Frontal cortex (tissue), 4 donors: Measurements from ENCODE around the gene SLAIN1. TPM values are rescaled to one million over a fixed set of nuclear protein-coding genes. Genes with fewer than 3 reads are reported as not detected.
"Not testable (repeated sequence)": the region's sequence is repeated elsewhere in the genome, so short reads cannot be mapped to it uniquely, and the experiment has no call there.

Experiments used
- DNase-seq, 2 donors: peaks; one replicate each; pipeline ENCODE4 v3.0.0; 2012; ENCODE audit warnings: low spot score in 2 of 2
- FAIRE-seq: peaks from 2 replicates; lab custom pipeline; 2012; peaks lifted over from hg19 to GRCh38; lab: Jason Lieb, UNC
- total RNA-seq: library from RNA; depleted of rRNA; stranded (reverse); fragments of >200 nt; gene quantifications from one replicate; pipeline ENCODE4 v1.2.3, GENCODE V29; 2014
- donor health status: control.
- donor health status: control.
- donor health status: control.

SLAIN1 gene
- 506 TPM for total RNA-seq

DNA sequence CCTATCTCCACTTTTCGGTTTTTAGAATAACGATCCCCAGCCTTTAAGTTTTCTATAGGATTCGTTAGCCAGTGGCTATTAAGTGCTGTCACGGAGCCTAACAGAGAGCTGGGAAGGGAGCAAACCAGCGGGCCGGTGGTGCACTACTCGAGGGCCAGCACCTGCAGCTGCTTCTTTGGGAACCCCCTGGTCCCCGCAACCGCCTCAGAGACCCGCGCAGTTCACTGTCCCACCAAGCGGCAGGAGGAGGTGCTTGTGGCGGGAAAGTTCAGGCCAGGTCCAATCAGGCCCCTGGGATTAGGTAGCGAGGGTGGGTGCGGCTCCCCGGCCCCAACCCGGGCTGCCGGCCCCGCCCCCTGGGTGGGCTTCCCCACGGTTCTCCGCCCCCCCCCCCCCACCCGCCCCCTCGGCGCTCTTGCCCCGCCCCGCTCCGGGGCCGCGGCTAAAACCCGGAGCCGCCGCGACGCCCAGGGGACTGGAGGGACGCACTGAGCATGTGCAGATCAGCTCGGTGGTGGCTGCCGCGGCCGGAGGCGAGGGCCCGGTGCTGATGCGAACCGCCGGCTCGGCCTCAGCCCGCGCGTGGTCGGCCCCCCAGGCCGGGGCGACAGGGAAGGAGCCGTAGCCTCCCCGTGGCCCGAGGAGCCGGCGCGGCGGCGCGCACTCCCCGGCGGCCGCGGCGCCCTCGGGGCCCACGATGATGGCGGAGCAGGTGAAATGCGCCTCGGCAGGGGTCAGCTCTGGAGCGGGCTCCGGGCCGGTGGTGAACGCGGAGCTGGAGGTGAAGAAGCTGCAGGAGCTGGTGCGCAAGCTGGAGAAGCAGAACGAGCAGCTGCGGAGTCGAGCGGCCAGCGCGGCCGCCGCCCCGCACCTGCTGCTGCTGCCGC is at the start of gene SLAIN1:
SLAIN1 (plus strand) TSS at position 471 of the 887 bp plus-strand sequence; CDS start at position 698, 227 bp downstream.
- no peak for FAIRE-seq

DNA sequence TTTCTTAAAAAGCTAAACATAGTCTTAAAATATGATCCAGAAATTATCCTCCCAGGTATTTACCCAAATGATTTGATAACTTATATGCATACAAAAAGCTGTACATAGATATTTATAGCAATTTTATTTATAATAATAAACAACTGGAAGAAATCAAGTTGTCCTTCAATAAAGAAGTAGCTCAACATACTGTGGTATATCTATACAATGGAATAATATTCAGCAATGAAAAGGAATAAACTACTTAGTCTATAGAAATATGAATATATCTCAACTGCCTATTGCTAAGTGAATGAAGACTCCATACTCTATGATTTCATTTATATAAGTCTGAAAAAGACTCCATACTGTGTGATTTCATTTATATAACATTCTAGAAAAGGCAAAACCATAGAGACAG is 47.1 kb upstream of the SLAIN1 start:
- DNase-seq (no peak), FAIRE-seq (no peak)

More for the DNA sequence above, at the start of gene SLAIN1:
- DNase-seq, result peak; percentile 94 to 96

DNA sequence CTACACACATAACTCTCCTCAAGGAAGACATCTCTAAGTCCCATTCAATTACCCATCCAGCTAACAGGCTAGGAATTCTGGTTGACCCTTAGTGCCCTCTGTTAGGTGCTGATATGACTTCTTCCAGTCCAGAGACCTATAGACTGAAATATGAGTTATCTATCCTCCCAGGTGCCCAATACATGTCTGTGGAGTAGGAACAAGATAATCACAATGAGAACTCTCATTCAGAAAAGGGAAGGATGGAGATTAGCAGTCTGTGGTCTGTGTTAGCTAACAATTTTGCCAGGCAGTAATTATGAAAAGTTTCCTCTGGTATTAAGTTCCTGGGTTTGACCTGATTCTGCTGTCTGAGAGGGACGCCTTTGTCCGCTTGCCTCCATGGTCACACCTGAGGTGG is 44.2 kb upstream of the SLAIN1 start:
- no peak for FAIRE-seq
- no peak for DNase-seq

DNA sequence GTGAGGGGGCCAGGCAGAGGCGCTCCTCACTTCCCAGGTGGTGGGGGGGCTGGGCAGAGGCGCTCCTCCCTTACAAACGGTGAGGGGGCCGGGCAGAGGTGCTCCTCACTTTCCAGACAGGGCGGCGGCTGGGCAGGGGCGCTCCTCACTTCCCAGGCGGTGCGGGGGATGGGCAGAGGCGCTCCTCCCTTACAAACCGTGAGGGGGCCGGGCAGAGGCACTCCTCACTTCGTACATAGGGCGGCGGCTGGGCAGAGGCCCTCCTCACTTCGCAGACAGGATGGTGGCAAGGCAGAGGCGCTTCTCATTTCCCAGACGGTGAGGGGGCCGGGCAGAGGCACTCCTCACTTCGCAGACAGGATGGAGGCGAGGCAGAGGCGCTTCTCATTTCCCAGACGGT is 37.5 kb upstream of the SLAIN1 start:
- DNase-seq, FAIRE-seq: not testable (repeated sequence)

DNA sequence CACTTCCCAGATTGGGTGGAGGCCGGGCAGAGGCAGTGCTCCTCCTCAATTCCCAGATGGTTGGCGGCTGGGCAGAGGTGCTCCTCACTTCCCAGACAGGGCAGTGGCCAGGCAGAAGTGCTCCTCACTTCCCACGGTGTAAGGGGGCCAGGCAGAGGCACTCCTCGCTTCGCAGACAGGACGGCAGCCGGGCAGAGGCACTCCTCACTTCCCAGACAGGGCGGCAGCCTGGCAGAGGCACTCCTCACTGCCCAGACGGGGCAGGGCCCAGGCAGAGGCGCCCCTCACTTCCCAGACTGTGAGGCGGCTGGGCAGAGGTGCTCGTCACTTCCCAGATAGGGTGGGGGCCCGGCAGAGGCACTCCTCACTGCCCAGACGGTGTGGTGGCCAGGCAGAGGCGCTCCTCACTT is 36.6 kb upstream of the SLAIN1 start:
- no peak for FAIRE-seq

DNA sequence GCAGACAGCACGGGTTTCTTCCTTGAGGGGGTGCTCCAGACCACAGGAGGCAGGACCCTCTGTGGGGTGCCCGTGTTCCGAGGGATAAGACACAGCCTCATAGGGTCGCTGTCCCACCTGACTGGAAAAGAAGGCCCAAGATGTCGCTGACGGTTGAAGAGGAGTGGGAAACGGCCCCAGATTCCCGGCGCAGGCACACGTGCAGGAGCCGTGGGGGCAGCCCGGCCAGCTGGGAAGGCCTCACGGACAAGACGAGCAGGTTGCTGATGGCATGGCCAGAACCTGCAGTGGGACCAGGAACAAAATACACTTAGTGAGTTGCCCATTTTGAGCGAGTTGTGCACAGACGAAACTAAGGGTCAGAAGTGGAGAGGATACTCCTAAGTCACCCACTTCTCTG is 35.2 kb upstream of the SLAIN1 start:
- not testable (repeated sequence) for FAIRE-seq, DNase-seq

More for the DNA sequence above, 36.6 kb upstream of the SLAIN1 start:
- no peak for DNase-seq

DNA sequence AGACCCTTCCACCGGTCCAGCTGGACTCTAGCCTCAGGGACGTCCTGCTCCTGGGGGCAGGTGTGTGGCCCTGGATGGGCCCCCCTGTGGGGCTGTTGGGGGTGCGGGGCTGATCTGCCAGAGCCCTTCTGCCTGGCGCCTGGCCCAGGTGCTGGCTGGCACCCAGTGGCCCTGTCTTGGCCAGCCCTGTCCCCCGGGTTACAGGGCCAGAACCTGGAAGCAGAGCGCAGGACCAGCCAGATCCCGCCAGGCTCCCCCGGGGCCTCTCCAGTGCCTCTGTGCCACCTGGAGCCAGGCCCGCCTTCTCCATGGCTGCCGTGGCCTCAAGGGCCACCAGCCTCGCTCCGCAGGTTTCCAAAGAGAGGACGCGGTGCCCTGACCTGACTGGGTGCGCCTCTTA is 34.7 kb upstream of the SLAIN1 start:
- DNase-seq, FAIRE-seq: not testable (repeated sequence)

DNA sequence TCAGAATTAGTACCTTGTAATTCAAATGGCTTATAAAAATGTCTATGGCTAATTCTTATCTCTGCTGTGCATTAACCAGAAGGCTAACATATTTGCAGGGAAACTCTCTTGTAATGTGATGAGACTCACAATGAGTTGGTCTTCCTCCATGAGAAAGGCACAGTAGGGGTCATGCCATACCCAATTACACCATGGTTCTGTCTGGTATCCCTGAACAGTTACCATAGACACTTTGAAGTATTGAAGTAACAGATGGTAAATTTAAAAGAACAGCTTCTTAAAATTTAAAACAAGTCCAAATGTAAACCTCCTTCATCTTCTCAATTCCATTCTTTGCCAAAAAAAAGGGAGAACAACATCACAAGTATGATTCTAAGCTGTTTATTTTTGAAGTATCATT is 22.6 kb upstream of the SLAIN1 start:
- DNase-seq, result no peak
- no peak for FAIRE-seq

GRCh38 chr13:77678691-77679235 is 18.7 kb upstream of the SLAIN1 start:
- DNase-seq (no peak), FAIRE-seq (no peak)

- FAIRE-seq (no peak), DNase-seq (no peak)
Measured at GRCh38 chr13:77687799-77688198, 9.7 kb upstream of the SLAIN1 start.

- no peak for DNase-seq
- no peak for FAIRE-seq
Measured at GRCh38 chr13:77691871-77692270, 5.6 kb upstream of the SLAIN1 start.

DNA sequence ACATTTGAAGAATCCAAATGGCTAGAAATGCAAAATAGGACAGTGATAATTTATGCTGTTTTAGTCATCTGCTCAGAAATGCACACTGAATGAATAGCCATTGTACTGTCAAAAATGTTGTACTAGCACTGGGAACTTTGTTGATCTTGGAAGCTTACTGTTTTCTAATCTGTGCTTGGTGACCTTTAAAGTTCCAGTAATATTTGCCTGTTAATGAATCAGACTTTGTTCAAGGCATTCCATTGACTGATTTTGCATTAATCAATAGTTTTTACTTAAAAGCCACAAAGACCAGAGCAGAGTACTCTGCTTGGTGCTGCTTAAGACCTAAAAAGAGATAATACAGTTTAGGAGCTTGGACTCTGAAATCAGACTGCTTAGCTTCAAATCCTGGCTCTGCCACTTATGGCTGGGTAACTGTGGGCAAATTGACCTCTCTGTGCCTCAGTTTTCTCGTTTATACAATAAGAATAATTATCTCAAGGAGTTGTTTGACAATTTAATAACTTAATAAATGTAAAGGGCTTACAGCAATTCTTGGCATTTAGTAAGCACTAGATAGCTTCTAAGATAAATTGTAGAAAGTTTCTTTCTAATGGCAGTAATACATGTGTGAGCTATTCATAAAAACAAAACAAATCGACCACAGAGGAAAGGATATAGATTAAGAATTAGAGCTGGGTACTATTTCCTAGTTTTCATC is 4.6 kb upstream of the SLAIN1 start:
- FAIRE-seq, result no peak
- no peak for DNase-seq

- DNase-seq (no peak), FAIRE-seq (no peak)
Measured at GRCh38 chr13:77693449-77693940, 4.0 kb upstream of the SLAIN1 start.

GRCh38 chr13:77696006-77696878 is 1.2 kb upstream of the SLAIN1 start:
- DNase-seq (no peak), FAIRE-seq (no peak)

GRCh38 chr13:77696879-77697216 is 639 bp upstream of the SLAIN1 start:
- DNase-seq (no peak), FAIRE-seq (no peak)

DNA sequence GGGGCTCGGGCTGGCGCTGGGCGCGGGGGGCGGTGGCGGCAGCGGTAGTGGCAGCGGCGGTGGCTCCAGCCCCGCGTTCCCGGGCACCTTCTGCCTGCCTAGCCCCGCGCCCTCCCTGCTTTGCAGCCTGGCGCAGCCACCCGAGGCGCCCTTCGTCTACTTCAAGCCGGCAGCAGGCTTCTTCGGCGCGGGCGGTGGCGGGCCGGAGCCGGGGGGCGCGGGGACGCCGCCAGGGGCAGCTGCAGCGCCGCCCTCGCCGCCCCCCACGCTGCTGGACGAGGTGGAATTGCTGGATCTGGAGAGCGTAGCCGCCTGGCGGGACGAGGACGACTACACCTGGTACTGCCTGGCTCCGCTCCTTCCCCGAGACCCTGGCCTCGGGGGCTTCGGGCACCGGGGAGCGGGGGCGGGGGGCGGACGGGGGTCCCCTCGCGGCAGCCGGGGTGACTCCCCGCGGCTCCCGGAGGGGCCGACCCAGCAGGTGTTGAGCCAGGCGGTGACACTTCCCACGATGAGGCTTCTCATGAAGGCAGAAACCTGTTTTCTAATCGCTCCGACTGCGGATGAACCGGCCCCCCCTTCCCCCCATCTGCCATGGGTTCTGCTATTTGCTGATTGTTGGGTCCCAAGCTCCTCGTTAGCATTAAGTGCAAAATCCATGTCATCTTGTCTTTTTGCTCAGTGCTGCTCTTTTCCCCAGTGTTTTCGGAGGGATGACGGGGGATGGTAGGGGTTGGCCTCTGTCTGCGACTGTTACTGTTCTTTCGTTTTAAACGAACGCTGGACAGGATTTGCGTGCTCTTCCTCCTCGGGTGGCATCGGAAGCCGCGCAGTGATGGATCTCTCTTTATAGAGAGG is 943 bp downstream of the SLAIN1 start:
- DNase-seq, result peak; percentile 34 to 59
- no peak for FAIRE-seq

- FAIRE-seq (no peak), DNase-seq (no peak)
Measured at GRCh38 chr13:77699059-77699680, 1.7 kb downstream of the SLAIN1 start.

DNA sequence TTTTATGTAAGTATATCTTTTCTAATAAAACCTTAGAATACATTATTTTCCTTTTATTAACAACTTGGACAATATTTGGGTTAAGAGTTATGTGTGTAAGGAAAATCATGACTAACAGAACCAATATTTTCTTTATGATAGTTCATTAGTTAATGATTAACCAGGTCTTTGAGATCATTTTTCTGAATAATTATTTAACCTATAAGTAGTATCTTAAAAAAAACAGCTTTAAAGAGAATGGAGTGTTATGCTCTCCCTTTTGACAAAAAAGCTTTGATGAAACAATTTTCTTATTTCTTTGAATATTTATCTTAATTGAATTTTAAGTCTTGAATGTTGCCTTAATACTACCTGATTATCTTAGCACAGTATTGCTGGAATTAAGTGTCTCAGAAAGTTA is 3.8 kb downstream of the SLAIN1 start:
- FAIRE-seq, result peak; percentile 87

More for the DNA sequence above, 3.8 kb downstream of the SLAIN1 start:
- DNase-seq, result no peak
